ENCODE results near the gene RHOF. TPM values are rescaled to one million over a fixed set of nuclear protein-coding genes. Genes with fewer than 3 reads are reported as not detected.
"Not testable (repeated sequence)": the region's sequence is repeated elsewhere in the genome, so short reads cannot be mapped to it uniquely, and the experiment has no call there.

RHOF gene
- total RNA-seq, 1 experiment from 2014 or later, result 1.8 TPM

GRCh38 chr12:121793838-121794533 is 498 bp upstream of the RHOF start:
- peak; percentile 82 for DNase-seq (ENCODE audit: low read depth)

GRCh38 chr12:121792607-121793439 is 665 bp downstream of the RHOF start:
- no peak for DNase-seq (ENCODE audit: low read depth)

- DNase-seq (ENCODE audit: low read depth), result no peak
These were observed 1.6 kb downstream of the RHOF start for GRCh38 chr12:121791671-121792551.

- not testable (repeated sequence) for DNase-seq (ENCODE audit: low read depth)
These were observed 2.7 kb downstream of the RHOF start for GRCh38 chr12:121790785-121791184.

- DNase-seq (ENCODE audit: low read depth), result no peak
These were observed 3.4 kb downstream of the RHOF start for GRCh38 chr12:121789800-121790728.

- no peak for DNase-seq (ENCODE audit: low read depth)
These were observed 4.2 kb downstream of the RHOF start for GRCh38 chr12:121789233-121789781.

- DNase-seq (ENCODE audit: low read depth), result no peak
These were observed 5.2 kb downstream of the RHOF start for GRCh38 chr12:121788176-121788818.

GRCh38 chr12:121787063-121788025 is 6.1 kb downstream of the RHOF start:
- no peak for DNase-seq (ENCODE audit: low read depth)

GRCh38 chr12:121786440-121786825 is 7.1 kb downstream of the RHOF start:
- peak; percentile 90 for DNase-seq (ENCODE audit: low read depth)

GRCh38 chr12:121784460-121784859 is 9.0 kb downstream of the RHOF start:
- DNase-seq (ENCODE audit: low read depth), result peak; percentile 88

GRCh38 chr12:121783766-121784165 is 9.7 kb downstream of the RHOF start:
- no peak for DNase-seq (ENCODE audit: low read depth)

GRCh38 chr12:121781998-121782979 is 11.2 kb downstream of the RHOF start:
- DNase-seq (ENCODE audit: low read depth), result peak; percentile 63

GRCh38 chr12:121781484-121781997 is 11.9 kb downstream of the RHOF start:
- no peak for DNase-seq (ENCODE audit: low read depth)

GRCh38 chr12:121780429-121780828 is 13.1 kb downstream of the RHOF start:
- no peak for DNase-seq (ENCODE audit: low read depth)

- DNase-seq (ENCODE audit: low read depth), result no peak
These were observed 14.0 kb downstream of the RHOF start for GRCh38 chr12:121779422-121779895.

GRCh38 chr12:121778567-121779421 is 14.7 kb downstream of the RHOF start:
- DNase-seq (ENCODE audit: low read depth), result no peak
